Liver (tissue), 9 donors: ENCODE measurements around the gene CD7. TPM values are rescaled to one million over a fixed set of nuclear protein-coding genes. Genes with fewer than 3 reads are reported as not detected.
A peak's percentile ranks its signal among the peaks of the same experiment; 100 is the strongest.

Experiments used
- DNase-seq: peaks from one replicate; pipeline ENCODE4 v3.0.0-alpha.2; 2017; ENCODE audit warnings: low spot score
- H3K27ac ChIP-seq, 2 donors: one replicate each; pipeline ENCODE4 v1.7.0; 2013; ENCODE audit warnings: inconsistent platforms in 2 of 2, low read length in 2 of 2, control low read depth in 1 of 2, low read depth in 1 of 2, mild to moderate bottlenecking in 1 of 2
- H3K27me3 ChIP-seq, 4 donors: one replicate each; pipeline versions ENCODE4 v1.6.1 to v1.7.0; 2013; ENCODE audit warnings: low read length in 3 of 4, inconsistent platforms in 1 of 4, mild to moderate bottlenecking in 1 of 4, moderate library complexity in 1 of 4; ENCODE audit not compliant: control insufficient read depth in 4 of 4, insufficient read depth in 4 of 4
- H3K36me3 ChIP-seq, 4 donors: one replicate each; pipeline versions ENCODE4 v1.6.1 to v1.7.0; 2013; ENCODE audit warnings: low read length in 3 of 4, mild to moderate bottlenecking in 3 of 4, low read depth in 1 of 4, moderate library complexity in 1 of 4; ENCODE audit not compliant: control insufficient read depth in 4 of 4, insufficient read depth in 3 of 4
- H3K4me1 ChIP-seq, 4 donors: one replicate each; pipeline versions ENCODE4 v1.6.1 to v1.7.0; 2013; ENCODE audit warnings: low read length in 3 of 4, mild to moderate bottlenecking in 3 of 4, moderate library complexity in 1 of 4; ENCODE audit not compliant: control insufficient read depth in 4 of 4, insufficient read depth in 4 of 4
- H3K4me3 ChIP-seq, 3 donors: one replicate each; pipeline versions ENCODE4 v1.6.1 to v1.7.0; 2013; ENCODE audit warnings: low read length in 3 of 3, control low read depth in 1 of 3, low read depth in 1 of 3, mild to moderate bottlenecking in 1 of 3
- H3K9ac ChIP-seq, 2 donors: one replicate each; pipeline ENCODE4 v1.7.0; 2013; ENCODE audit warnings: low read length in 2 of 2, mild to moderate bottlenecking in 2 of 2, moderate library complexity in 2 of 2, control low read depth in 1 of 2, low read depth in 1 of 2
- H3K9me3 ChIP-seq, 4 donors: one replicate each; pipeline versions ENCODE4 v1.6.1 to v1.7.0; 2013; ENCODE audit warnings: low read length in 3 of 4; ENCODE audit not compliant: control insufficient read depth in 4 of 4
- ATF3 ChIP-seq: IDR thresholded peaks from 2 replicates; pipeline ENCODE4 v1.6.1; 2016; ENCODE audit warnings: antibody characterized with exemption
- CTCF ChIP-seq: fragments of 150-350 bp; IDR thresholded peaks from 2 replicates; pipeline ENCODE4 v1.5.1; 2017; ENCODE audit warnings: improper control_type of control experiment, low read depth, low read length; ENCODE audit not compliant: missing input control
- EGR1 ChIP-seq, 2 donors: IDR thresholded peaks; 2 replicates each; pipeline ENCODE4 v1.6.1; 2016 to 2018; ENCODE audit warnings: antibody characterized with exemption in 2 of 2, low read depth in 2 of 2
- FOXA1 ChIP-seq: IDR thresholded peaks from 2 replicates; pipeline ENCODE4 v1.6.1; 2016; ENCODE audit warnings: antibody characterized with exemption
- FOXA2 ChIP-seq: IDR thresholded peaks from 2 replicates; pipeline ENCODE4 v1.6.1; 2016; ENCODE audit warnings: antibody characterized with exemption
- GABPA ChIP-seq, 2 donors: IDR thresholded peaks in 1 of 2; conservative IDR thresholded peaks in 1 of 2; 2 replicates each; pipeline ENCODE4 v1.6.1; 2016; ENCODE audit warnings: antibody characterized with exemption in 2 of 2, mild to moderate bottlenecking in 1 of 2, moderate library complexity in 1 of 2
- HNF4A ChIP-seq, 2 donors: conservative IDR thresholded peaks; 2 replicates each; pipeline ENCODE4 v1.6.1; 2016; ENCODE audit warnings: antibody characterized with exemption in 2 of 2, mild to moderate bottlenecking in 2 of 2
- HNF4G ChIP-seq: IDR thresholded peaks from 2 replicates; pipeline ENCODE4 v1.6.1; 2016; ENCODE audit warnings: antibody characterized with exemption
- JUND ChIP-seq, 2 donors: IDR thresholded peaks; 2 replicates each; pipeline ENCODE4 v1.6.1; 2016; ENCODE audit warnings: antibody characterized with exemption in 2 of 2
- MAX ChIP-seq: IDR thresholded peaks from 2 replicates; pipeline ENCODE4 v1.6.1; 2016; ENCODE audit warnings: antibody characterized with exemption
- NR2F2 ChIP-seq: IDR thresholded peaks from 2 replicates; pipeline ENCODE4 v1.6.1; 2016; ENCODE audit warnings: antibody characterized with exemption
- RAD21 ChIP-seq, 2 donors: IDR thresholded peaks; 2 replicates each; pipeline ENCODE4 v1.6.1; 2016; ENCODE audit warnings: antibody characterized with exemption in 2 of 2, mild to moderate bottlenecking in 2 of 2
- REST ChIP-seq: IDR thresholded peaks from 2 replicates; pipeline ENCODE4 v1.6.1; 2016; ENCODE audit warnings: antibody characterized with exemption, mild to moderate bottlenecking
- SP1 ChIP-seq: IDR thresholded peaks from 2 replicates; pipeline ENCODE4 v1.6.1; 2018; ENCODE audit warnings: antibody characterized with exemption, mild to moderate bottlenecking
- TAF1 ChIP-seq: conservative IDR thresholded peaks from 2 replicates; pipeline ENCODE4 v1.6.1; 2016; ENCODE audit warnings: antibody characterized with exemption, mild to moderate bottlenecking
- ZBTB33 ChIP-seq: IDR thresholded peaks from 2 replicates; pipeline ENCODE4 v1.6.1; 2016; ENCODE audit warnings: antibody characterized with exemption
- WGBS: extraction: QIAGEN DNeasy Blood & Tissue Kit; methylation state at CpG from one replicate; pipeline ENCODE4 v1.1.7; 2013; 5-methylcytosine and 5-hydroxymethylcytosine counted together
- polyA plus RNA-seq, 2 donors: library from polyadenylated mRNA; stranded (reverse) in 1 of 2; unstranded in 1 of 2; fragments of 200-250 nt in 1 of 2; fragments of >200 nt in 1 of 2; fragmentation: Nextera tagmentation in 1 of 2; extraction: Ambion mirVana in 1 of 2; gene quantifications; one replicate each; pipeline versions ENCODE4 v1.2.1 to v1.2.3, GENCODE V29; 2013 to 2015
- total RNA-seq, 2 donors: library from RNA; depleted of rRNA; stranded (reverse); fragments of >200 nt; gene quantifications; one replicate each; pipeline ENCODE4 v1.2.3, GENCODE V29; 2014
- donor health status: healthy.
- donor health status: healthy.
- donor health status: healthy.
- donor health status: healthy.
- donor health status: healthy.

Gene CD7
- total and polyA plus RNA-seq, 4 donors = 1.0 to 1.5 (median 1.4) TPM

GRCh38 chr17:82267575-82268379 is 49.6 kb downstream of the CD7 start (continued):
- TF ChIP-seq ZBTB33 = peak; percentile 93
- TF ChIP-seq FOXA2 = peak; percentile 56
- TF ChIP-seq ATF3 = peak; percentile 99
- TF ChIP-seq GABPA (IDR thresholded peaks at IDR 0.05 in 1 of 2, conservative IDR thresholded peaks at IDR 0.05 in 1 of 2) = peak in 1 of 2 donors; percentile 69
- peak; percentile 99 for TF ChIP-seq SP1
- TF ChIP-seq EGR1 (IDR thresholded peaks at IDR 0.05; ENCODE audit: low read depth in 2 of 2) = peak in 1 of 2 donors; percentile 80
- TF ChIP-seq JUND (IDR thresholded peaks at IDR 0.05) = peak; percentile 100

- Histone ChIP-seq H3K4me1 (peaks cover 15 to 48% (median 39%) of the 10 kb centered on the region in 4 donors), H3K27me3 (no peaks in the 10 kb centered on the region), H3K27ac (peak overlapping the region; percentile 14 to 58), H3K9me3 (no peaks in the 10 kb centered on the region), H3K9ac (no peak overlapping the region), H3K4me3 (no peak overlapping the region), H3K36me3 (peaks cover 4 to 38% (median 28%) of the 10 kb centered on the region in 4 donors)
- TF ChIP-seq ZBTB33 (no peak), GABPA (IDR thresholded peaks at IDR 0.05 in 1 of 2, conservative IDR thresholded peaks at IDR 0.05 in 1 of 2) (no peak), JUND (IDR thresholded peaks at IDR 0.05) (no peak), ATF3 (no peak), SP1 (no peak), HNF4G (no peak), REST (no peak), RAD21 (IDR thresholded peaks at IDR 0.05) (no peak), CTCF (no peak), HNF4A (conservative IDR thresholded peaks at IDR 0.05) (no peak), FOXA2 (no peak), EGR1 (IDR thresholded peaks at IDR 0.05; ENCODE audit: low read depth in 2 of 2) (no peak), MAX (no peak), NR2F2 (no peak), TAF1 (no peak), FOXA1 (no peak)
- WGBS = 91% methylated on average over 10 of the region's 10 CpGs
- DNase-seq = no peak
Measured at GRCh38 chr17:82266142-82266541, 51.3 kb downstream of the CD7 start.
